IPS-18a (cell line): Measurements from ENCODE around the gene SBSN.
A peak's percentile ranks its signal among the peaks of the same experiment; 100 is the strongest.

ENCODE experiments used
- H3K27ac ChIP-seq: one replicate; pipeline ENCODE4 v1.5.1; 2013; ENCODE audit warnings: low read length
- H3K27me3 ChIP-seq: one replicate; pipeline ENCODE4 v1.6.1; 2013; ENCODE audit warnings: mild to moderate bottlenecking, low read length; ENCODE audit not compliant: control insufficient read depth, insufficient read depth
- H3K36me3 ChIP-seq: one replicate; pipeline ENCODE4 v1.6.1; 2013; ENCODE audit warnings: low read depth, low read length; ENCODE audit not compliant: control insufficient read depth
- H3K4me1 ChIP-seq: one replicate; pipeline ENCODE4 v1.6.1; 2013; ENCODE audit warnings: low read depth, low read length; ENCODE audit not compliant: control insufficient read depth
- H3K4me3 ChIP-seq: one replicate; pipeline ENCODE4 v1.5.1; 2013; ENCODE audit warnings: low read length
- H3K9ac ChIP-seq: one replicate; pipeline ENCODE4 v1.6.1; 2013; ENCODE audit warnings: mild to moderate bottlenecking, low read length, moderate library complexity
- H3K9me3 ChIP-seq: one replicate; pipeline ENCODE4 v1.6.1; 2013; ENCODE audit warnings: low read depth, low read length; ENCODE audit not compliant: control insufficient read depth

SBSN gene

DNA sequence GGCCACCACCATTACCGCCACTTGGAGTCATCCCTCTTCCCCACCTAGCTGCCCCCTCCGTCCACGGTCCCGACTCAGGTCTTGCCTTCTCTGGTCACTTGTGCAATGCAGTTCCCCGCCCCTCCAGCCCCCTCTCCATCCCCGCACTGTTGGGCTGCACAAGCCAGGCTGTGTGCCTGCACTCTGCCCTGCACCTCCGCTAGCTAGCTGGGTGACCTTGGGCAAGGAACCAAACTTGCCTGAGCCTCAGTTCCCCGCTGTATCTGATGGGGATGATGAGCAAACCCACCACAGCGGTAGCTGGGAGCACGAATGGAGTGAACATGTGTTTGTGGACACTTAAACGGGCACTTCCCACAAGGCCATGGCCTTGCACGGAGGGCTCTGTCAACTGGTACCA lies 11.7 kb upstream of the SBSN start:
- no peak overlapping the region for H3K27ac ChIP-seq

DNA sequence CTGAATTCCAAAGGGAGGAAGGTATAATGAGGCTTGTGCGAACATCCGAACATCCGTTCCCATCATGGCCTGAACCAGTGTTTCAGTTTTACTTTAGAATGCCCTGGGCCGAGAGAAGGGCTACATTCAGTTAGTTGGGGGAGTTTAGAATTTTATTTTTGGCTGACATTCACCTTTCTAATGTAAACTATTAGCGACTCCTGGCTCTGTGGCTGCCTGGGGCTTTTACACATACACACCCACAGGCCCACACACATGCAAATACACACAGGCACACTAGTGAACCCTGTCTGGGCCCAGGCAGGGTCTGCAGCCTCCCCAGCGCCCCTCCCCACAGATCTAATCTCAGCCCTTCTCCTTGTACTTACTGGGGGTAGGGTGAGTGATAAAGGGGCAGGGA lies 11.2 kb upstream of the SBSN start:
- Histone ChIP-seq H3K9me3 (no peaks in the 10 kb centered on the region), H3K27ac (no peak overlapping the region), H3K4me1 (peaks cover 7% of the 10 kb centered on the region), H3K9ac (no peak overlapping the region), H3K4me3 (no peak overlapping the region), H3K27me3 (no peaks in the 10 kb centered on the region), H3K36me3 (peaks cover 5% of the 10 kb centered on the region)

More for the DNA sequence above, 11.7 kb upstream of the SBSN start:
- Histone ChIP-seq H3K27me3 (no peaks in the 10 kb centered on the region), H3K9me3 (no peaks in the 10 kb centered on the region), H3K4me1 (peaks cover 8% of the 10 kb centered on the region), H3K36me3 (peaks cover 5% of the 10 kb centered on the region), H3K9ac (no peak overlapping the region), H3K4me3 (no peak overlapping the region)

DNA sequence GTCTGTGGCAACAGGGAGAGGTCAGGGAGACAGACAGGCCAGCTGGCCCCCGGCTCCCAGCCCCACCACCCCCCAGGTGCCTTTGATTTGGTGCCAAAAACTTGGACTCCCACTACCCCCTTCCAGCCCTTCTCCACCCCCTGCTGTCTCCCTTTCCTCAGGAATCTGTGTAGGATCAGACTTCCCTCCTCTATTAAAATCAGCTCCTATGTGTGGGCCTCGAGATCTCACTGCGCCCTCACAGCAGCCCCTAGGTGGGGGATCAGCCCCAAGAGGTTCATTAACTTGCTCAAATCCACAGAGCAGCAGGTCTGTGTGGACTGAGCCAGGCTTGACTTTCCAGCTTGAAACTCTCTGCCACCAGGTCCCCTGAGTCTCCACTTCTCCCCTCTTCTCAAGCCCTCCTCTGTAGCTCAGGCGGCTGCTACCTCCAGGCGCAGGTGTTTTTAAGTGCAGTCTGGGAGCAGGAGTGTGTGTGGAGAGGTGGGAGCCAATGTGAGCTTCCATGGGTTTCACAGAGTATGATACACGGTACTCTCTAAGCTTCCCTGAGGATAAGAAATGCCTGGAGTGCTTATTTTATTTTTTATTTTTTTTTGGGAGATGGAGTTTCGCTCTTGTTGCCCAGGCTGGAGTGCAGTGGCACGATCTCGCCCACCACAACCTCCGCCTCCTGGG lies 6.8 kb upstream of the SBSN start:
- peaks cover 3% of the 10 kb centered on the region for H3K4me1 ChIP-seq
- H3K36me3 ChIP-seq, result no peaks in the 10 kb centered on the region
- no peak overlapping the region for H3K27ac ChIP-seq
- H3K9ac ChIP-seq, result no peak overlapping the region
- H3K4me3 ChIP-seq, result no peak overlapping the region
- H3K9me3 ChIP-seq, result no peaks in the 10 kb centered on the region
- H3K27me3 ChIP-seq, result no peaks in the 10 kb centered on the region

DNA sequence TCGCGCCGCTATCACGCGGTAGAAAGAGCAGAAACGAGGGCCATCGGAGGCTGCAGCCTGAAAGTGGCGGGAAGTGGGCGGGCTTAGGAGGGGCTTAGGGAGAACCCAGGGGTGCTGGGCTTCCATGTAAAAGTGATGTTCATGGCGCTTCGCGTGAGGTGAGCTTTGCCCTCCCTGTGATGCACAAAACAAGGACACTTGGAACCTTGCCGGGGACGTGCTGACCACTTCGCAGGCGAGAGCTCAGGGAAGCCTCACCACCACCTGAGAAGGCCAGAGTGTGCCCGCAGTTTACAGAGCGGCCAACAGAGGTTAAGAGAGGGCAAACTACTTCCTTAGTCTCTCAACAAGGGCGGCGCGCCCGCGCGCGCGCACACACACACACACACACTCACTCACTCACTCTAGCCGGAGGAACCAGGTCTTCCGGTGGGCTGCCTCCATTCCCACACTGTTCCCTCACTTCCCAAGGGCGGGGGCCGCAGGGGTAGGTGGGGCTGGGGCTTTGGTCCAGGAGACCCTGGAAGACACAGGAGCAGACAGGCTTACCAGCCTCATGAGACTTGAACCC lies 5.8 kb upstream of the SBSN start:
- H3K9me3 ChIP-seq, result no peaks in the 10 kb centered on the region
- peaks cover 3% of the 10 kb centered on the region for H3K4me1 ChIP-seq
- no peak overlapping the region for H3K4me3 ChIP-seq
- H3K36me3 ChIP-seq, result no peaks in the 10 kb centered on the region
- no peak overlapping the region for H3K9ac ChIP-seq
- no peak overlapping the region for H3K27ac ChIP-seq
- no peaks in the 10 kb centered on the region for H3K27me3 ChIP-seq

DNA sequence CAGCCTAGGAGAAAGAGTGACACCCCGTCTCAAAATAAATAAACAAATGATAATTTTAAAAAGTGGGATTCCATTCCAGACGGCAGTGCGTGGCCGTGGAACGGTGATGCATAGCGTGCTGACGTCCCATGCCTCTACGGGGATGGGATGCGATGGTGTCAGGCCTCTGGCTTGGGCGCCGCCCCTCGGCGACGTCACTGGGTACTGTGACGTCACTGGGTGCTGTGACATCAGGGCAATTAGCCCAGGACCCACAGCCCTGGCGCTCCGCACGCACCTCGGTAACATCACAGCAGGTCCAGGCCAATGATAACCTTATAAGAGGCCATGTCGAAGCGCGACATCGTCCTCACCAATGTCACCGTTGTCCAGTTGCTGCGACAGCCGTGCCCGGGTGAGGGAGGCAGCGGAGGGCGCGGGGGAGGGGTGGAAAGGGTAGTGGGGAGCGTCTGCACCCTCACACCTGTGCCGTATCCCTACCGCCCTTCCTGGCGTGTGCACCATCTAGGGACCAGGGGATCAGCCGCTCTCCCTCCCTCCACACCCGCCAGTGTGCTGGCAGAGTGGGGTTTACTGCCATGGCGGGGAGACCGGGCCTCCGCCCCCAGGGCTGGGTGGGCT lies 5.2 kb upstream of the SBSN start, which contains the start of gene GAPDHS:
Gene GAPDHS, plus strand, starts transcription at position 256 of the 621 bp plus-strand sequence. Its CDS starts 72 bp downstream, at position 328.
- H3K27ac ChIP-seq, result no peak within 1 kb of the TSS
- H3K4me3 ChIP-seq, result no peak within 1 kb of the TSS

DNA sequence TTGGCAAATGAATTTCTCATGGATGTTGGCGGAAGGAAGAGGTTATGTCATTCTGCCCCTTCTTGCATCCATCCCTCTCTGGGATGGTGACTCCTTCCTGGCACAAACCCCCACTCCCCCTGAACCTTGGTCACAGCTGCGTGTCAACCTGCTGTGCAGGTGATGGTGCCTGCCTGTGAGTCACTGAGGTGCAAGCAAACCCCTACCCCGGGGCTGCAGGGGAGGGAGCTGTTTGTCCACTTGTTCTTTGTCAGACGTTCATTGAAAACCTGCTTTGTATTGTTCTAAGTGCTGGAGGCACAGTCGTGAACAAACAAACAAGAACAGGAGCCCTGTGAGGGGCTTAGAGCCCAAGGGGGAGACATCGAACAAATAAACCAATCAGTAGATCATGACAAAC lies 3.2 kb upstream of the SBSN start:
- Histone ChIP-seq H3K9ac (no peak overlapping the region), H3K4me1 (peaks cover 3% of the 10 kb centered on the region), H3K9me3 (no peaks in the 10 kb centered on the region), H3K4me3 (no peak overlapping the region), H3K27ac (no peak overlapping the region), H3K27me3 (no peaks in the 10 kb centered on the region), H3K36me3 (no peaks in the 10 kb centered on the region)

More for the DNA sequence above, 5.2 kb upstream of the SBSN start, which contains the start of gene GAPDHS:
- Histone ChIP-seq H3K9ac (no peak within 1 kb of the TSS), H3K27me3 (no peaks in the 10 kb centered on the region), H3K36me3 (no peaks in the 10 kb centered on the region), H3K9me3 (no peaks in the 10 kb centered on the region), H3K4me1 (peaks cover 3% of the 10 kb centered on the region)

DNA sequence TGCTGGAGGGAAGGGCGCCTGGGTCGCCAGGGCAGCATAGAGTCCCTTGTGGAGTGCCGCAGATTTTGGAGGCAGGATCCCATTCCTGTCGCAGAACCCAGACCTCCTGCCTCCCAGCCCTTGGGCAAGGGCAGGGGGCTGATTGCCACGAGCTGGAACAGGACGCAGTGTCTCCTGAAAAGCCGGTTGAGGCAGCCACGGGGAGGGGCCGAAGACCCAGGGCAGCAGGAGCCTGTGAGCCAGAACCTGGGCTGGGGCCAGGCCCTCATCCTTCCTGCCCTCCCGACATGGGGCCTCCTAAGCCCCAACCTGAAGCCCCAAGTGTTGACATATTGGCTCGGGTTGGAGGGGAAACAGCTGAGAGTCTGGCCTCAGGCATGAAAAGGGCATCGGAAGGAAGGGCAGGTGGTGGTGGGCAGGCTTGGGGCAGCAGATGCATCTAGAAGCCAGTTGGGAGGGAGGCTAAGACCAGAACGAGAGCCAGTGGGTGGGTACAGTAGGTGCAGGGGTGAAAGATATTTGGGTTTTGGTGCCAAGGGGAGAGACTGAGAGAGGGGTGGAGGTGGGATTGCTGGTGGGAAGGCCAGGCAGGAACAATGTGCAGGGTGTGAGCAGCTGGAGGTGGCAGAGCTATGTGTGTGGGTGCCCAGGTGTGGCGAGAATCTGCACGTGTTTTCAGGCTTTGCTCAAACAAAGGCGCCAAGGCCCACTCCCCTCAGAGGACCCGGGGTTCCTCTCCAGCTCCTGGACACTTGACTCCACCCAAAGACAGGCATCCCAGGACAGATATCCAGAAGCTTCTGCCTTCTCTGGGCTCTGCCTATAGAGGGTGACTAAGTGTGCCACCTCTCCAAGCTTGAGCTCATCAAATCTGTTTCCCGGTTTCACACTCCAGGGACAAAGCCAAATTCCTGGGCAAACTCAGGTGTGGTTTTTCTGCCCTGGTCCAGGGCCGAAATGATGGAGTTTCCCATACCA lies 1.4 kb upstream of the SBSN start:
- H3K36me3 ChIP-seq, result no peaks in the 10 kb centered on the region
- H3K9ac ChIP-seq, result no peak overlapping the region
- peaks cover 6% of the 10 kb centered on the region for H3K27me3 ChIP-seq
- H3K4me3 ChIP-seq, result no peak overlapping the region
- H3K9me3 ChIP-seq, result no peaks in the 10 kb centered on the region
- no peak overlapping the region for H3K27ac ChIP-seq
- H3K4me1 ChIP-seq, result peaks cover 5% of the 10 kb centered on the region

DNA sequence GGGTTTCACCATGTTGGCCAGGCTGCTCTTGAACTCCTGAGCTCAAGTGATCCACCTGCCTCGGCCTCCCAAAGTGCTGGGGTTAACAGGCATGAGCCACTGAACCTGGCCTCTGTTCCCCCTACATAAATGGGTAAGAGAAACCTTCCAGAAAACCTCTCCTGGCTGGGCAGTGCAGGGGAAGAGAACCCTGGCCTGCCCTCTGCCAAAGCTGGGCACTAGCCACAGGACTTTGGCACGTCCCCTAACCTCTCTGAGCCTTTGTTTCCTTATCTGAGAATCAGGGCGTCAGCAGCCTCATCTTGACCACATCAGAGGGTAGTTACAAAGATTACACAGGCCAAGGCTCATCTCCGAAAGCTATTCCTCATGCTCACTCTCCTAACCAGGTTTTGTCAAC lies 2.2 kb downstream of the SBSN start:
- Histone ChIP-seq H3K4me3 (no peak overlapping the region), H3K27ac (no peak overlapping the region), H3K9me3 (no peaks in the 10 kb centered on the region), H3K4me1 (peaks cover 14% of the 10 kb centered on the region), H3K9ac (no peak overlapping the region), H3K27me3 (peaks cover 6% of the 10 kb centered on the region), H3K36me3 (no peaks in the 10 kb centered on the region)

DNA sequence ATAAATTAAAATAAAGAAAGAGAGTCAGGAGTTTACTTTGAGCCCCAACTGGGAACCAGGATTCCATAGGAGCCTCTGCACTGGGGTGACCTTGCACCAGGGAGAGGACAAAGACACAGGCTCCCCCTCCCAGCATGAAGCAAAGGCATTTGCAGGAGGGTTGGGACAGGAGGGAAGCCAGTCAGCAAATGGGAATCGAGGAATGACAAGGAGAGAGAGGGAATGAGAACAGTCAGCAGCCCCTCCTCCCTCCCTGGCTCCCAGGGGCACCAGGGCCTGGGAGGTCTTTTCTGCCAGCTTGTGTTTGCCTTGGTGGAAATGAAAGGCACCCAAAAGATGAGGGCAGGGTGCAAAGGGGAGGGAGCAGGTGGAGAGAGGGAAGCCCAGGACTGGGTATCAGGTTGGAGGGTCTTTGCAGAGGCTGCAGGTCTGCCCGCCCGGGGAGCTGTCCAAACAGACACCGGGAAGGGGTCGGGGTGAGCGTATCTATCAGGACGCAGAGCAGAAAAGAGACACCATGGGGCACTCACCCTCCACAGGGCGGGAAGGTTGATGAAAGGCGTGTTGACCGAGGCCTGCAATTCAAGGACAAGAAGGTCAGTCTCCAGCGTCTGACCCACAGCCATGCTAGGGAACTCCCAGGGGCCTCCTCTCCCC lies 3.8 kb downstream of the SBSN start:
- Histone ChIP-seq H3K9me3 (no peaks in the 10 kb centered on the region), H3K27ac (no peak overlapping the region), H3K27me3 (peaks cover 6% of the 10 kb centered on the region), H3K4me3 (peak overlapping the region; percentile 12), H3K4me1 (peaks cover 14% of the 10 kb centered on the region), H3K36me3 (no peaks in the 10 kb centered on the region), H3K9ac (peak overlapping the region; percentile 10)

DNA sequence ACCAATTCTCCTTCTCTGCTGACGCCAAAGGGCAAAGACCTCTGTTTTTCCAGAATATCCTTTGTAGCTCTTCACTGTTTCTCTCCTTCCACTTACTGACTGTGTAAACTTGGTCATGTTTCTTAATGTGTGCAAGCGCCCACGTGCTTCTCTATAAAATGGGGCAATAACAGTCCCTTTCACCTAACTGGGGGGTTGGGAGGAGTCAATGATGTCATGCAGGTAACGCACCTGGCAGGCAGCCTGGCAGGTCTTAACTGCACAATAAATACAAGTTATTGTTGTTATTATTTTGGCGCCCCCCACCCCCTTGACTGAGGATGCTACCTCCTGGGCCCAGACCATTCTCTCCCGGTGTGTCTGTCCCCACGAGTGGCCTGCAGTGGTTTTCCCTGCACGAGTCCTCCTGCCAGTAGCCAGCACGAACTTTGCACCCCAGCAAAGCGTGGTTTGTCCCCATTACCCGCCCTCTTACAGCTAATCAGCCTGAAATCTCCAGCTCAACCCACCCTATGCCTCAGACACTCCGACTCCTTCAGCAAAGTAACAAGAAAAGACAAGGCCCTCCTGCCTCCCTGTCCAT lies 5.3 kb downstream of the SBSN start:
- Histone ChIP-seq H3K27me3 (peaks cover 6% of the 10 kb centered on the region), H3K9ac (no peak overlapping the region), H3K4me1 (peaks cover 14% of the 10 kb centered on the region), H3K36me3 (no peaks in the 10 kb centered on the region), H3K9me3 (no peaks in the 10 kb centered on the region), H3K27ac (no peak overlapping the region), H3K4me3 (no peak overlapping the region)
